Measurements from ENCODE around the gene CTBP2.
"Not testable (repeated sequence)": the region's sequence is repeated elsewhere in the genome, so short reads cannot be mapped to it uniquely, and the experiment has no call there.

CTBP2 gene

GRCh38 chr10:125186431-125187170 lies 26.2 kb upstream of the CTBP2 start:
- no peak for DNase-seq

- not testable (repeated sequence) for DNase-seq
These were observed 18.7 kb upstream of the CTBP2 start for GRCh38 chr10:125179107-125179506.

GRCh38 chr10:125177641-125178640 lies 17.6 kb upstream of the CTBP2 start:
- DNase-seq: no peak

- no peak for DNase-seq
These were observed 15.4 kb upstream of the CTBP2 start for GRCh38 chr10:125175807-125176206.

GRCh38 chr10:125174360-125174759 lies 14.0 kb upstream of the CTBP2 start:
- DNase-seq: peak in 1 of 2 donors; percentile 6

- no peak for DNase-seq
These were observed 12.3 kb upstream of the CTBP2 start for GRCh38 chr10:125172694-125173093.

GRCh38 chr10:125171402-125172306 lies 11.3 kb upstream of the CTBP2 start:
- peak; percentile 38 to 53 for DNase-seq

- no peak for DNase-seq
These were observed 9.6 kb upstream of the CTBP2 start for GRCh38 chr10:125169915-125170314.

GRCh38 chr10:125169279-125169678 lies 8.9 kb upstream of the CTBP2 start:
- DNase-seq: no peak

GRCh38 chr10:125166658-125167057 lies 6.3 kb upstream of the CTBP2 start:
- no peak for DNase-seq

GRCh38 chr10:125165584-125166573 lies 5.5 kb upstream of the CTBP2 start:
- DNase-seq: no peak

- no peak for DNase-seq
These were observed 4.1 kb upstream of the CTBP2 start for GRCh38 chr10:125164421-125164820.

- no peak for DNase-seq
These were observed 3.4 kb upstream of the CTBP2 start for GRCh38 chr10:125163803-125164202.

GRCh38 chr10:125163312-125163711 lies 2.9 kb upstream of the CTBP2 start:
- not testable (repeated sequence) for DNase-seq

GRCh38 chr10:125162120-125162931 lies 2.0 kb upstream of the CTBP2 start:
- DNase-seq: no peak

- DNase-seq: peak in 1 of 2 donors; percentile 17
These were observed 1.4 kb upstream of the CTBP2 start for GRCh38 chr10:125161707-125162119.

- peak; percentile 88 to 93 for DNase-seq
These were observed 718 bp upstream of the CTBP2 start for GRCh38 chr10:125160856-125161706.

GRCh38 chr10:125159486-125159931 lies 854 bp downstream of the CTBP2 start:
- peak in 1 of 2 donors; percentile 32 for DNase-seq
